OCI-LY7 (cell line): ENCODE measurements around the gene CAPN14.

Experiments used
- EZH2phosphoT487 ChIP-seq: fragments of 200-600 bp; sonication (generic); IDR thresholded peaks from 2 replicates; pipeline ENCODE4 v1.6.1; 2018; ENCODE audit warnings: low read depth, borderline replicate concordance, mild to moderate bottlenecking, mixed run types, antibody characterized with exemption, low read length, moderate library complexity, mixed read lengths
- TF ChIP-seq, protein P1 (sequence below): fragments of 200-600 bp; sonication (generic); conservative IDR thresholded peaks from 2 replicates; pipeline ENCODE4 v1.5.1; 2014; ENCODE audit warnings: mild to moderate bottlenecking, antibody characterized with exemption, low read length, moderate library complexity, mixed read lengths

DNA sequence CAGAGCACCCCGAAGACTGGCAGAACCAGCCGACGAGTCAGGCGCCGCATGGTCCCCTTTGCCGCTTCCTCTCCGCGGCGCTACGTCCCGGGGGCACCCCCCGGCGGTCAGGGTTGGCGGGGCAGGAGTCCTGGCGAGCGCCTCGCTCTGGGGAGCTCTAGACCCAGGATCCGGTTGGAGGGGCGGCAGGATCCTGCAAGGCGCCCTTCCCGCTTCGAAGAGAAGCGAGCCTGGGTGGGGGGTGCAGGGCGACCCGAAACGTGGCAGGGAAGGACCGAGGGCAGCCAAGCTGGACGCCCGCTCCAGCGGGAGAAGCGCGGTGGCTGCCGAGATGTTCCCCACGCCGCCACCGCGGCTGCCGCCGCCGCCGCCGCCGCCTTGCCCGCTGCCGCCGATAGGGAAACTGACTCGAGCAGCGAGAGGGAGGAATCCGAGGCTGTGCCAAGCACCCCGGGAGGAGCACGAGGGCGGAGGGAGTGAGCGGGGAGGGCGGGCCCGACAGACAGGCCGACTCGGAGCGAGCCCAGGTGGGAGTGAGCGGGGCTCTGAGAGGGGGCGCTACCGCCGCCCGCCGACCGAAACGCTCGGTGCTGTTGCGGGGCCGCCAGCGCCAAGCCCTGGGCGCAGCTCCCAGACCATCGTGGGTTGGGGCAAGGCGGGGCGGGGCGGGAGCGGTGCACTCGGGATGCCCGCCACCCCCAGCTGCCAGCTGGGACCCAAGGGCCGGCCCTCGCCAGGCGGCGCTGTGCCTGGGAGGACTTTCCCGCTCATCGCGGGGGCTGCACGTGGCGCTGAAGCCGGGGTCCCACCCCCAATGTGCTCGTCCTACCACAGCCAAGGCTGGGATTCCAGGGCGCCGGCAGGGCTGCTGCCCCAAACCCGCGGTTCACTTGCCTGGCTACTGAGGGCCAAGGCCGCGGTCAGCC, 79.0 kb downstream of the CAPN14 start, which contains the start of gene GALNT14:
- TF ChIP-seq, protein P1, sequence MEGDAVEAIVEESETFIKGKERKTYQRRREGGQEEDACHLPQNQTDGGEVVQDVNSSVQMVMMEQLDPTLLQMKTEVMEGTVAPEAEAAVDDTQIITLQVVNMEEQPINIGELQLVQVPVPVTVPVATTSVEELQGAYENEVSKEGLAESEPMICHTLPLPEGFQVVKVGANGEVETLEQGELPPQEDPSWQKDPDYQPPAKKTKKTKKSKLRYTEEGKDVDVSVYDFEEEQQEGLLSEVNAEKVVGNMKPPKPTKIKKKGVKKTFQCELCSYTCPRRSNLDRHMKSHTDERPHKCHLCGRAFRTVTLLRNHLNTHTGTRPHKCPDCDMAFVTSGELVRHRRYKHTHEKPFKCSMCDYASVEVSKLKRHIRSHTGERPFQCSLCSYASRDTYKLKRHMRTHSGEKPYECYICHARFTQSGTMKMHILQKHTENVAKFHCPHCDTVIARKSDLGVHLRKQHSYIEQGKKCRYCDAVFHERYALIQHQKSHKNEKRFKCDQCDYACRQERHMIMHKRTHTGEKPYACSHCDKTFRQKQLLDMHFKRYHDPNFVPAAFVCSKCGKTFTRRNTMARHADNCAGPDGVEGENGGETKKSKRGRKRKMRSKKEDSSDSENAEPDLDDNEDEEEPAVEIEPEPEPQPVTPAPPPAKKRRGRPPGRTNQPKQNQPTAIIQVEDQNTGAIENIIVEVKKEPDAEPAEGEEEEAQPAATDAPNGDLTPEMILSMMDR = peak; percentile 75
- no peak for TF ChIP-seq EZH2phosphoT487
